Common myeloid progenitor, CD34-positive (primary cell): ENCODE measurements around the gene AFF3.
A peak's percentile ranks its signal among the peaks of the same experiment; 100 is the strongest.
"Not testable (repeated sequence)": the region's sequence is repeated elsewhere in the genome, so short reads cannot be mapped to it uniquely, and the experiment has no call there.

Source experiments
- CTCF ChIA-PET: fragments of 350-600 bp; sonication (Branson Sonifier 250); formaldehyde crosslinking; loops from one replicate; lab custom pipeline; 2021; ENCODE audit warnings: antibody characterized with exemption; lab: Charles Lee
- POLR2A ChIA-PET: fragments of 350-600 bp; sonication (Branson Sonifier 250); formaldehyde crosslinking; loops from one replicate; lab custom pipeline; 2021; ENCODE audit warnings: antibody characterized with exemption; lab: Charles Lee
- DNase-seq, 3 donors: peaks; one replicate each; pipeline versions ENCODE4 v3.0.0 to v3.0.0-alpha.2; 2013
- H3K27ac ChIP-seq, 2 experiments: 1 replicate in 1 of 2; 2 replicates in 1 of 2; pipeline ENCODE4 v1.7.0; 2013; ENCODE audit warnings: inconsistent platforms in 2 of 2, low read length in 2 of 2, mild to moderate bottlenecking in 2 of 2, low read depth in 1 of 2, moderate library complexity in 1 of 2; ENCODE audit not compliant: severe bottlenecking in 2 of 2, insufficient read depth in 1 of 2, poor library complexity in 1 of 2
- H3K27me3 ChIP-seq, 5 experiments: replicated peaks in 2 of 5; 1 replicate in 3 of 5; 2 replicates in 2 of 5; pipeline versions ENCODE4 v1.6.1 to v1.7.0; 2013; ENCODE audit warnings: low read length in 4 of 5, mild to moderate bottlenecking in 2 of 5, moderate library complexity in 2 of 5, inconsistent platforms in 1 of 5; ENCODE audit not compliant: insufficient read depth in 5 of 5, control insufficient read depth in 4 of 5
- H3K36me3 ChIP-seq, 4 experiments: 1 replicate in 2 of 4; 2 replicates in 2 of 4; pipeline versions ENCODE4 v1.6.1 to v1.7.0; 2013; ENCODE audit warnings: low read length in 3 of 4, control low read depth in 1 of 4, mild to moderate bottlenecking in 1 of 4; ENCODE audit not compliant: control insufficient read depth in 4 of 4, insufficient read depth in 4 of 4
- H3K4me1 ChIP-seq, 4 experiments: 1 replicate in 3 of 4; 2 replicates in 1 of 4; pipeline versions ENCODE4 v1.6.1 to v1.7.1; 2013; ENCODE audit warnings: low read length in 3 of 4, mild to moderate bottlenecking in 3 of 4, control low read depth in 1 of 4, inconsistent platforms in 1 of 4, moderate library complexity in 1 of 4; ENCODE audit not compliant: control insufficient read depth in 4 of 4, insufficient read depth in 4 of 4; ENCODE audit errors: control extremely low read depth in 1 of 4
- H3K4me3 ChIP-seq, 7 experiments: 1 replicate in 4 of 7; 2 replicates in 3 of 7; pipeline versions ENCODE4 v1.5.1 to v1.7.0; 2013; ENCODE audit warnings: mild to moderate bottlenecking in 7 of 7, low read length in 6 of 7, moderate library complexity in 6 of 7, inconsistent platforms in 2 of 7, low read depth in 2 of 7, control low read depth in 1 of 7; ENCODE audit not compliant: insufficient read depth in 4 of 7, control insufficient read depth in 1 of 7; ENCODE audit errors: extremely low read depth in 1 of 7
- H3K9me3 ChIP-seq, 5 experiments: 1 replicate in 4 of 5; 2 replicates in 1 of 5; pipeline versions ENCODE4 v1.6.1 to v1.7.1; 2013; ENCODE audit warnings: low read length in 4 of 5, mild to moderate bottlenecking in 2 of 5, inconsistent platforms in 1 of 5, low read depth in 1 of 5, moderate library complexity in 1 of 5; ENCODE audit not compliant: control insufficient read depth in 4 of 5, insufficient read depth in 2 of 5; ENCODE audit errors: control extremely low read depth in 1 of 5
- WGBS: methylation state at CpG from one replicate; pipeline ENCODE4 v1.1.5; 2013; ENCODE audit not compliant: insufficient coverage; 5-methylcytosine and 5-hydroxymethylcytosine counted together

Gene AFF3

DNA sequence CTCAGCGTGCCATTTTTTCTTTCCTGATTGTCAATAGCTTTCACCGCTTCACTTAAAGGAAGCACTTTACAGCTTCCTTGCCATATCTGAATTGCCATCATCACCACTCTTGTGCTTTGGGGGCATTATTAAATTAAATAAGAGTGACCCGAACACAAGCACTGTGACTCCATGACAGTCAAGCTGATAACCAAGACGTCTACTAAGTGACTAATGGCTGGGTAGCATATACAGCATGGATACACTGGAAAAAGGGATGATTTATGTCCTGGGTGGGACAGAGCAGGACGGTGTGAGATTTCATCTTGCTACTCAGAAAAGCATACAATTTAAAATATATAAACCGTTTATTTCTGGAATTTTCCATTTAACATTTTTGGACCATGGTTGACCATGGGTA is 24.3 kb upstream of the AFF3 start:
- ChIA-PET POLR2A (no interaction called here), CTCF (no interaction called here)
- H3K4me1 ChIP-seq, result no peaks in the 10 kb centered on the region
- H3K27ac ChIP-seq, result no peak overlapping the region
- H3K36me3 ChIP-seq, result no peaks in the 10 kb centered on the region
- no peak overlapping the region for H3K4me3 ChIP-seq
- H3K27me3 ChIP-seq, result no peaks in the 10 kb centered on the region
- no peak for DNase-seq
- 100% methylated on average over 2 of the region's 6 CpGs for WGBS
- H3K9me3 ChIP-seq, result peaks cover 0 to 7% (median 0%) of the 10 kb centered on the region in 5 experiments

DNA sequence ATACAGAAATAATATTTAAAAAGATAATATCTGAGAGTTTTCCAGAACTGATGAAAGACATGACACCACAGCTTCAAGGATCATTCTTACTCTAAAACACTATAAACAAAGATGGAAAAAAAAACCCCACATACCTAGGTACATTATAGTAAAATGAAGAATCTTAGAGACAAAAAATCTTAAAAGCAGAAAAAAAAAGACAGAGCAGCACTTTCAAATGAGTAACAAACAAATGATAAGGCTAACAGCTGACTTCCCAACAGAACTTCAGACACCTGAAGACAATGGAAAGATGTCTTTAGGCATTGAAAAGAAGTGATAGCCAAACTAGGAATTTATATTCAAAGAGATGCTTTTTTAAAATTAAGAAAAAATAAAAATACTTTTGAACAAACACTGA is 21.2 kb upstream of the AFF3 start:
- H3K9me3 ChIP-seq, result peaks cover 0 to 7% (median 0%) of the 10 kb centered on the region in 5 experiments
- ChIA-PET POLR2A (no interaction called here), CTCF (no interaction called here)
- H3K4me3 ChIP-seq, result no peak overlapping the region
- H3K27me3 ChIP-seq, result no peaks in the 10 kb centered on the region
- peak in 1 of 3 donors; percentile 6 for DNase-seq
- H3K36me3 ChIP-seq, result no peaks in the 10 kb centered on the region
- H3K27ac ChIP-seq, result no peak overlapping the region
- H3K4me1 ChIP-seq, result no peaks in the 10 kb centered on the region

DNA sequence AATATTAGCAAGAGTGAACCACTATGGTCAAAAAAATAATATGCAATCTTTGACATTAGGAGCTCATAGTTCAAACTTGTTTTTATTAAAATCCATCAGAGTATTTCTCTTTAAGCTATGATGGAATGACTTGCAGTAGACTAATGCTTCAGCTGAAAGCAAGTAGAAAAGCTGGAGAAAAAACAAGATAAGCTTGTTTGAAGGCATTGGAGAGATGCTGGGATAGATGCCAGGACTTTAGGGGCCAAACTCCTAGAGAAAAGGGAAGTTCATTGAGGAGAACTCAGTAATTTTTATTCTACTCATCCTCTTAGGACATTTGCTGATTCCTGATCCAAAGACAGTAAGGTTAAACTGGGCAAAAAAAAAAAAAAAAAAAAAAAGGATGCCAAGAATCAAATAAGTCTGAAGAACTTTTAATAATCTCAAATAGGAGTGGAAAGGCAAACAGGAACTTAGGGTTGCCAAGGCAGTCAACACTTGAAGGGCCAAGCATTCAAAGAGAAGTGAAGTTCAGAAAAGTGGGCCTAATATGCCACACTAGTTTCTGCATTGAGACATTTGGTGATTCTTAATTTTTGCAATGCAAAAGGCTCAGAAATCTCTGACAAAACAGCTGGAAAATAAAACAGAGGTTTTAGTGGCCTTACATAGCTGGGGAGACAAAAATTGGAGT is 19.7 kb upstream of the AFF3 start:
- H3K27ac ChIP-seq, result no peak overlapping the region
- CTCF ChIA-PET, result no interaction called here
- H3K4me3 ChIP-seq, result no peak overlapping the region
- H3K4me1 ChIP-seq, result no peaks in the 10 kb centered on the region
- POLR2A ChIA-PET, result interaction anchor here (0.5 kb wide), 1 partner anchor 182 kb away, joined by 3 read pairs; no protein-coding TSS in a partner anchor
- H3K9me3 ChIP-seq, result peaks cover 0 to 8% (median 0%) of the 10 kb centered on the region in 5 experiments
- H3K27me3 ChIP-seq, result no peaks in the 10 kb centered on the region
- DNase-seq, result no peak
- no peaks in the 10 kb centered on the region for H3K36me3 ChIP-seq

DNA sequence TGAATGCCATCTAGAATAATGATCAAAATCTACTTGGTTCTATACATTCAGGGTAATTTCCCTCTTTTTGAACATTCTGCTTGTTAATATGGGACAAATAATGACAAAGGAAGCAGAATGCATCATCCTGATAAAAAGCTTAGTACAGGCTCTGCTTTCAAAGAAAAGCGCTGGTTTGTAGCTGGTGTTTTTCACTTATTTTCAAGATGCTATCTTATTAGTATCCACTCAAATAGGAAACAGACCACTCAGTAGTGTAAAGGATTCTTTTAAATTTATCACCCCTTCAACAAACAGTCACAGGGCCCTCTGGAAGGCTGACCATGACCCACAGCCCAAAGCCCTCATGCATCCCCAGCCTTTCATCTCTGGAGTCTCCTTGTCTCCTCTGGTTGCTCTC is 18.0 kb upstream of the AFF3 start:
- Histone ChIP-seq H3K36me3 (no peaks in the 10 kb centered on the region), H3K27me3 (no peaks in the 10 kb centered on the region), H3K4me1 (no peaks in the 10 kb centered on the region), H3K9me3 (peaks cover 0 to 8% (median 0%) of the 10 kb centered on the region in 5 experiments), H3K27ac (no peak overlapping the region), H3K4me3 (no peak overlapping the region)
- WGBS, result no CpG with 5 or more reads among the region's 1 CpG
- ChIA-PET CTCF (no interaction called here), POLR2A (no interaction called here)
- no peak for DNase-seq

DNA sequence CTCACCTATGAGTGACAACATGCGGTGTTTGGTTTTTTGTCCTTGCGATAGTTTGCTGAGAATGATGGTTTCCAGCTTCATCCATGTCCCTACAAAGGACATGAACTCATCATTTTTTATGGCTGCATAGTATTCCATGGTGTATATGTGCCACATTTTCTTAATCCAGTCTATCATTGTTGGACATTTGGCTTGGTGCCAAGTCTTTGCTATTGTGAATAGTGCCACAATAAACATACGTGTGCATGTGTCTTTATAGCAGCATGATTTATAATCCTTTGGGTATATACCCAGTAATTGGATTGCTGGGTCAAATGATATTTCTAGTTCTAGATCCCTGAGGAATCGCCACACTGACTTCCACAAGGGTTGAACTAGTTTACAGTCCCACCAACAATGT is 9.4 kb upstream of the AFF3 start:
- H3K4me3 ChIP-seq, DNase-seq, H3K27ac ChIP-seq, H3K9me3 ChIP-seq, H3K36me3 ChIP-seq, CTCF ChIA-PET, H3K27me3 ChIP-seq, H3K4me1 ChIP-seq, POLR2A ChIA-PET: not testable (repeated sequence)
- no CpG with 5 or more reads among the region's 4 CpGs for WGBS

DNA sequence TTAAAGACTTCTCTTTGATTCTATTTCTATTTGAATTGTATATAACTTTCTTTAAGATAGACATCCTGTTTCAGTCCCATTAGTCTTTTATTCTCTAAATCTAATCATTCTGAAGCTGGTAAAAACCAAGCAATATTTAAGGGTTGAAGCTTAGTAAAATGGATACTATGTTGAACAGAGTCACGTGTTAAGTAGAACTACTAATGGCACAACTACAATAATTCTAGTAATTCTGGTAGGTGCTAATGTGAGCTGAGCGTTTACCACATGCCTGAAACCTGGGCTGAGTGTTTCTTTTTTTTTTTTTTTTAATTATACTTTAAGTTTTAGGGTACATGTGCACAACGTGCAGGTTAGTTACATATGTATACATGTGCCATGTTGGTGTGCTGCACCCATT is 8.9 kb upstream of the AFF3 start:
- no peak for DNase-seq
- Histone ChIP-seq H3K27ac (no peak overlapping the region), H3K4me1 (no peaks in the 10 kb centered on the region), H3K9me3 (peaks cover 0 to 4% (median 0%) of the 10 kb centered on the region in 5 experiments), H3K4me3 (no peak overlapping the region), H3K27me3 (no peaks in the 10 kb centered on the region), H3K36me3 (no peaks in the 10 kb centered on the region)
- POLR2A ChIA-PET, result no interaction called here
- CTCF ChIA-PET, result interaction anchor here (0.6 kb wide), 1 partner anchor 179 kb away, joined by 3 read pairs; no protein-coding TSS in a partner anchor
- WGBS, result no CpG with 5 or more reads among the region's 3 CpGs

DNA sequence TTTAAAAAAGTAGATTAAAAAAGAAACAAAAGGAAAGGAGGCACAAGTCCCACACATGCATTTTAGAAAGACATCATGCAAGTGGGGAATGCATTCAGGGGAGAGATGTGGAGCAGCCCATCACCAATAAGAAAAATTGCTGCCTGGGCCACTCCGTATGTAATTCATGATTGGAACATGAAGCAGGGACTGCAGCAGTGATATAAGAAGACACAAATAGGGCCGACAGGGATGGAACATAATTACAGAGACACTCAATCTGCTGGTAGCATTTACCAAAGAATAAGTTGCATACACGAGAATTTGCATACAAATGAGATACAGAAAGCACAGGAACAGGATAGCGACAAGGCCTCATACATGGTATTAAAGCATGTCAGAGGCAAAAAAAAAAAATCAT is 6.5 kb upstream of the AFF3 start:
- CTCF ChIA-PET, result no interaction called here
- POLR2A ChIA-PET, result no interaction called here
- Histone ChIP-seq H3K27me3 (no peaks in the 10 kb centered on the region), H3K27ac (no peak overlapping the region), H3K36me3 (no peaks in the 10 kb centered on the region), H3K9me3 (peaks cover 0 to 4% (median 0%) of the 10 kb centered on the region in 5 experiments), H3K4me3 (no peak overlapping the region), H3K4me1 (peaks cover 0 to 4% (median 2%) of the 10 kb centered on the region in 4 experiments)
- no peak for DNase-seq
- WGBS, result 100% methylated on average over 3 of the region's 4 CpGs
